ENCODE measurements around the gene GLIS1.

DNA sequence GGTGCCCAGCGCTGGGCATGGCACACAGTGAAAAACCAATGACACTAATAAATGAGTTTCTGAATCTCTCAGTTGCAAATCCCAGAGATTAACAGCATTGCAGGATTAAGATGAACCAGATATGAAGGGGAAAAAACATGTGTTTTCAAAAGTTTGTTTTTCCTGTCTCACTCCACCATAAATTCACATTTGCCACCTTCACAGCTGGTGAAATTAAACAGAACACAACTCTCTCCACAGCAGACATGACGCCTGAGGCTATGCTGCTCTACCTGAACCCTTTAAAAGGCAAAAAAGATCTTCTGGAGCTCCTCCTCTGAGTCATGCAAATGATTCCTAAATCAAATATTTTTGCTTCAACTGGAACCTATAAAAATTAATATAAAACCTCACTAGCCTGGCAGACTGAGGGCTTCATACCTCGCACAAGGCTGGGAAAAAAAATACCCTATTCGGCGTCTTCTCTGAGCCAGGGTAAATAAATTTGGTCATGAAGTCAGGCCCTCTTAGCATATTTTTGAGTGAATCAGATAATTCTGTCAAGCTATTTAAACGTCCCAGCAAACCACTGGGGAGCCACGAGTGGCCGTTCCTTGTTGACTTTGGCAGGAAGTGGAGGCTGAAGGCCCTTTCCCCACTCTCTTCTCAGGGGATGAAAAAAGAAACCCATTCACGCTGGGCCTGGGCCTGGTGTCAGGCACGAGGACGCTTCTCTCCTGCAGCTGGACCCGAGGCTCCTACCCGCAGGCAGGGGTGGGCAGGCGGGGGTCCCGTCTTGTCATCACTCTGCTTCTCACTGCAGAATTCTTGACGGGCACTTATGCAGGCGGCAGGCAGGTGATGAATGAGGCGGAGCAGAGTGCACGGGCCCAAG lies 226.8 kb downstream of the GLIS1 start:
- TF ChIP-seq, protein P1, sequence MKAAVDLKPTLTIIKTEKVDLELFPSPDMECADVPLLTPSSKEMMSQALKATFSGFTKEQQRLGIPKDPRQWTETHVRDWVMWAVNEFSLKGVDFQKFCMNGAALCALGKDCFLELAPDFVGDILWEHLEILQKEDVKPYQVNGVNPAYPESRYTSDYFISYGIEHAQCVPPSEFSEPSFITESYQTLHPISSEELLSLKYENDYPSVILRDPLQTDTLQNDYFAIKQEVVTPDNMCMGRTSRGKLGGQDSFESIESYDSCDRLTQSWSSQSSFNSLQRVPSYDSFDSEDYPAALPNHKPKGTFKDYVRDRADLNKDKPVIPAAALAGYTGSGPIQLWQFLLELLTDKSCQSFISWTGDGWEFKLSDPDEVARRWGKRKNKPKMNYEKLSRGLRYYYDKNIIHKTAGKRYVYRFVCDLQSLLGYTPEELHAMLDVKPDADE (IDR thresholded peaks at IDR 0.05) = no peak
- no peak for TF ChIP-seq JUNB (IDR thresholded peaks at IDR 0.05; ENCODE audit: unreplicated experiment)
- TF ChIP-seq, protein P2, sequence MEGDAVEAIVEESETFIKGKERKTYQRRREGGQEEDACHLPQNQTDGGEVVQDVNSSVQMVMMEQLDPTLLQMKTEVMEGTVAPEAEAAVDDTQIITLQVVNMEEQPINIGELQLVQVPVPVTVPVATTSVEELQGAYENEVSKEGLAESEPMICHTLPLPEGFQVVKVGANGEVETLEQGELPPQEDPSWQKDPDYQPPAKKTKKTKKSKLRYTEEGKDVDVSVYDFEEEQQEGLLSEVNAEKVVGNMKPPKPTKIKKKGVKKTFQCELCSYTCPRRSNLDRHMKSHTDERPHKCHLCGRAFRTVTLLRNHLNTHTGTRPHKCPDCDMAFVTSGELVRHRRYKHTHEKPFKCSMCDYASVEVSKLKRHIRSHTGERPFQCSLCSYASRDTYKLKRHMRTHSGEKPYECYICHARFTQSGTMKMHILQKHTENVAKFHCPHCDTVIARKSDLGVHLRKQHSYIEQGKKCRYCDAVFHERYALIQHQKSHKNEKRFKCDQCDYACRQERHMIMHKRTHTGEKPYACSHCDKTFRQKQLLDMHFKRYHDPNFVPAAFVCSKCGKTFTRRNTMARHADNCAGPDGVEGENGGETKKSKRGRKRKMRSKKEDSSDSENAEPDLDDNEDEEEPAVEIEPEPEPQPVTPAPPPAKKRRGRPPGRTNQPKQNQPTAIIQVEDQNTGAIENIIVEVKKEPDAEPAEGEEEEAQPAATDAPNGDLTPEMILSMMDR (conservative IDR thresholded peaks at IDR 0.05; ENCODE audit: low read depth in 2 of 2) = no peak
- TF ChIP-seq EZH2 (IDR thresholded peaks at IDR 0.05; ENCODE audit: low read depth, unreplicated experiment) = no peak
- no peak for TF ChIP-seq POLR2AphosphoS5 (IDR thresholded peaks at IDR 0.05; ENCODE audit: low read depth)
- no peak for TF ChIP-seq CREB1 (CRISPR knock-in tag; IDR thresholded peaks at IDR 0.05; ENCODE audit: low read depth)
- TF ChIP-seq EZH2phosphoT487 (IDR thresholded peaks at IDR 0.05; ENCODE audit: unreplicated experiment) = no peak
- TF ChIP-seq, protein P3, sequence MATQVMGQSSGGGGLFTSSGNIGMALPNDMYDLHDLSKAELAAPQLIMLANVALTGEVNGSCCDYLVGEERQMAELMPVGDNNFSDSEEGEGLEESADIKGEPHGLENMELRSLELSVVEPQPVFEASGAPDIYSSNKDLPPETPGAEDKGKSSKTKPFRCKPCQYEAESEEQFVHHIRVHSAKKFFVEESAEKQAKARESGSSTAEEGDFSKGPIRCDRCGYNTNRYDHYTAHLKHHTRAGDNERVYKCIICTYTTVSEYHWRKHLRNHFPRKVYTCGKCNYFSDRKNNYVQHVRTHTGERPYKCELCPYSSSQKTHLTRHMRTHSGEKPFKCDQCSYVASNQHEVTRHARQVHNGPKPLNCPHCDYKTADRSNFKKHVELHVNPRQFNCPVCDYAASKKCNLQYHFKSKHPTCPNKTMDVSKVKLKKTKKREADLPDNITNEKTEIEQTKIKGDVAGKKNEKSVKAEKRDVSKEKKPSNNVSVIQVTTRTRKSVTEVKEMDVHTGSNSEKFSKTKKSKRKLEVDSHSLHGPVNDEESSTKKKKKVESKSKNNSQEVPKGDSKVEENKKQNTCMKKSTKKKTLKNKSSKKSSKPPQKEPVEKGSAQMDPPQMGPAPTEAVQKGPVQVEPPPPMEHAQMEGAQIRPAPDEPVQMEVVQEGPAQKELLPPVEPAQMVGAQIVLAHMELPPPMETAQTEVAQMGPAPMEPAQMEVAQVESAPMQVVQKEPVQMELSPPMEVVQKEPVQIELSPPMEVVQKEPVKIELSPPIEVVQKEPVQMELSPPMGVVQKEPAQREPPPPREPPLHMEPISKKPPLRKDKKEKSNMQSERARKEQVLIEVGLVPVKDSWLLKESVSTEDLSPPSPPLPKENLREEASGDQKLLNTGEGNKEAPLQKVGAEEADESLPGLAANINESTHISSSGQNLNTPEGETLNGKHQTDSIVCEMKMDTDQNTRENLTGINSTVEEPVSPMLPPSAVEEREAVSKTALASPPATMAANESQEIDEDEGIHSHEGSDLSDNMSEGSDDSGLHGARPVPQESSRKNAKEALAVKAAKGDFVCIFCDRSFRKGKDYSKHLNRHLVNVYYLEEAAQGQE (IDR thresholded peaks at IDR 0.05; ENCODE audit: unreplicated experiment) = no peak
- no peak for TF ChIP-seq ZNF331 (CRISPR knock-in tag; IDR thresholded peaks at IDR 0.05; ENCODE audit: low read depth)
- TF ChIP-seq, protein P4, sequence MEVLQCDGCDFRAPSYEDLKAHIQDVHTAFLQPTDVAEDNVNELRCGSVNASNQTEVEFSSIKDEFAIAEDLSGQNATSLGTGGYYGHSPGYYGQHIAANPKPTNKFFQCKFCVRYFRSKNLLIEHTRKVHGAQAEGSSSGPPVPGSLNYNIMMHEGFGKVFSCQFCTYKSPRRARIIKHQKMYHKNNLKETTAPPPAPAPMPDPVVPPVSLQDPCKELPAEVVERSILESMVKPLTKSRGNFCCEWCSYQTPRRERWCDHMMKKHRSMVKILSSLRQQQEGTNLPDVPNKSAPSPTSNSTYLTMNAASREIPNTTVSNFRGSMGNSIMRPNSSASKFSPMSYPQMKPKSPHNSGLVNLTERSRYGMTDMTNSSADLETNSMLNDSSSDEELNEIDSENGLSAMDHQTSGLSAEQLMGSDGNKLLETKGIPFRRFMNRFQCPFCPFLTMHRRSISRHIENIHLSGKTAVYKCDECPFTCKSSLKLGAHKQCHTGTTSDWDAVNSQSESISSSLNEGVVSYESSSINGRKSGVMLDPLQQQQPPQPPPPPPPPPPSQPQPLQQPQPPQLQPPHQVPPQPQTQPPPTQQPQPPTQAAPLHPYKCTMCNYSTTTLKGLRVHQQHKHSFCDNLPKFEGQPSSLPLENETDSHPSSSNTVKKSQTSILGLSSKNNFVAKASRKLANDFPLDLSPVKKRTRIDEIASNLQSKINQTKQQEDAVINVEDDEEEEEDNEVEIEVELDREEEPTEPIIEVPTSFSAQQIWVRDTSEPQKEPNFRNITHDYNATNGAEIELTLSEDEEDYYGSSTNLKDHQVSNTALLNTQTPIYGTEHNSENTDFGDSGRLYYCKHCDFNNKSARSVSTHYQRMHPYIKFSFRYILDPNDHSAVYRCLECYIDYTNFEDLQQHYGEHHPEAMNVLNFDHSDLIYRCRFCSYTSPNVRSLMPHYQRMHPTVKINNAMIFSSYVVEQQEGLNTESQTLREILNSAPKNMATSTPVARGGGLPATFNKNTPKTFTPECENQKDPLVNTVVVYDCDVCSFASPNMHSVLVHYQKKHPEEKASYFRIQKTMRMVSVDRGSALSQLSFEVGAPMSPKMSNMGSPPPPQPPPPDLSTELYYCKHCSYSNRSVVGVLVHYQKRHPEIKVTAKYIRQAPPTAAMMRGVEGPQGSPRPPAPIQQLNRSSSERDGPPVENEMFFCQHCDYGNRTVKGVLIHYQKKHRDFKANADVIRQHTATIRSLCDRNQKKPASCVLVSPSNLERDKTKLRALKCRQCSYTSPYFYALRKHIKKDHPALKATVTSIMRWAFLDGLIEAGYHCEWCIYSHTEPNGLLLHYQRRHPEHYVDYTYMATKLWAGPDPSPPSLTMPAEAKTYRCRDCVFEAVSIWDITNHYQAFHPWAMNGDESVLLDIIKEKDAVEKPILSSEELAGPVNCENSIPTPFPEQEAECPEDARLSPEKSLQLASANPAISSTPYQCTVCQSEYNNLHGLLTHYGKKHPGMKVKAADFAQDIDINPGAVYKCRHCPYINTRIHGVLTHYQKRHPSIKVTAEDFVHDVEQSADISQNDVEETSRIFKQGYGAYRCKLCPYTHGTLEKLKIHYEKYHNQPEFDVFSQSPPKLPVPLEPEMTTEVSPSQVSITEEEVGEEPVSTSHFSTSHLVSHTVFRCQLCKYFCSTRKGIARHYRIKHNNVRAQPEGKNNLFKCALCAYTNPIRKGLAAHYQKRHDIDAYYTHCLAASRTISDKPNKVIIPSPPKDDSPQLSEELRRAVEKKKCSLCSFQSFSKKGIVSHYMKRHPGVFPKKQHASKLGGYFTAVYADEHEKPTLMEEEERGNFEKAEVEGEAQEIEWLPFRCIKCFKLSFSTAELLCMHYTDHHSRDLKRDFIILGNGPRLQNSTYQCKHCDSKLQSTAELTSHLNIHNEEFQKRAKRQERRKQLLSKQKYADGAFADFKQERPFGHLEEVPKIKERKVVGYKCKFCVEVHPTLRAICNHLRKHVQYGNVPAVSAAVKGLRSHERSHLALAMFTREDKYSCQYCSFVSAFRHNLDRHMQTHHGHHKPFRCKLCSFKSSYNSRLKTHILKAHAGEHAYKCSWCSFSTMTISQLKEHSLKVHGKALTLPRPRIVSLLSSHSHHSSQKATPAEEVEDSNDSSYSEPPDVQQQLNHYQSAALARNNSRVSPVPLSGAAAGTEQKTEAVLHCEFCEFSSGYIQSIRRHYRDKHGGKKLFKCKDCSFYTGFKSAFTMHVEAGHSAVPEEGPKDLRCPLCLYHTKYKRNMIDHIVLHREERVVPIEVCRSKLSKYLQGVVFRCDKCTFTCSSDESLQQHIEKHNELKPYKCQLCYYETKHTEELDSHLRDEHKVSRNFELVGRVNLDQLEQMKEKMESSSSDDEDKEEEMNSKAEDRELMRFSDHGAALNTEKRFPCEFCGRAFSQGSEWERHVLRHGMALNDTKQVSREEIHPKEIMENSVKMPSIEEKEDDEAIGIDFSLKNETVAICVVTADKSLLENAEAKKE (CRISPR knock-in tag; IDR thresholded peaks at IDR 0.05) = no peak
- TF ChIP-seq ZNF114 (CRISPR knock-in tag; IDR thresholded peaks at IDR 0.05) = no peak
- TF ChIP-seq STAT1 (IDR thresholded peaks at IDR 0.05; ENCODE audit: unreplicated experiment) = no peak
- TF ChIP-seq NANOG (IDR thresholded peaks at IDR 0.05; ENCODE audit: borderline replicate concordance) = no peak

All from GM23338 (cell line).